ENCODE results near the gene MIDN. TPM values are rescaled to one million over a fixed set of nuclear protein-coding genes. Genes with fewer than 3 reads are reported as not detected.

The MIDN gene
- total and polyA plus RNA-seq, 10 of the 15 experiments (the other 5 are each of a cell fraction or from before 2014, with no cell fraction given): 0.38 to 51.5 (median 7.2) TPM

GRCh38 chr19:1227304-1228054 lies 20.9 kb upstream of the MIDN start (continued):
- no peak for TF ChIP-seq CBFB (IDR thresholded peaks at IDR 0.05; ENCODE audit: low read depth)
- TF ChIP-seq CTCF (IDR thresholded peaks at IDR 0.05 in 2 of 3, conservative IDR thresholded peaks at IDR 0.05 in 1 of 3; ENCODE audit: control insufficient read depth in 2 of 3, extremely low read depth in 1 of 3, insufficient read depth in 1 of 3, low read depth in 3 of 3, low read length in 3 of 3): no peak
- no peak for TF ChIP-seq NFXL1 (IDR thresholded peaks at IDR 0.05; ENCODE audit: borderline replicate concordance)
- no peak for TF ChIP-seq BCL3 (IDR thresholded peaks at IDR 0.05; ENCODE audit: borderline replicate concordance, insufficient read depth, low read depth, low read length, poor library complexity, severe bottlenecking)
- no peak for TF ChIP-seq ZNF622 (IDR thresholded peaks at IDR 0.05)
- no peak for TF ChIP-seq FOXK2 (IDR thresholded peaks at IDR 0.05)
- TF ChIP-seq CREB1 (IDR thresholded peaks at IDR 0.05; ENCODE audit: low read depth): no peak
- no peak for TF ChIP-seq HDGF (IDR thresholded peaks at IDR 0.05)

Data from GM12878 (cell line).